Activated T-cell treated with anti-CD3 and anti-CD28 coated beads, Interleukin-2, amount 50 U/mL, for 24 hours (primary cell): Measurements from ENCODE around the gene SULF2.

Source experiments
- DNase-seq: peaks from one replicate; pipeline ENCODE4 v3.0.0-alpha.2; 2020
- H3K27ac Mint-ChIP-seq: 2 replicates; pipeline ENCODE4 v1.8.0; 2020; ENCODE audit warnings: mild to moderate bottlenecking, mixed read lengths
- H3K27me3 Mint-ChIP-seq: 2 replicates; pipeline ENCODE4 v1.8.0; 2020; ENCODE audit warnings: mixed read lengths
- H3K36me3 Mint-ChIP-seq: 2 replicates; pipeline ENCODE4 v1.8.0; 2020; ENCODE audit warnings: low read depth, mixed read lengths
- H3K4me1 Mint-ChIP-seq: 2 replicates; pipeline ENCODE4 v1.8.0; 2020; ENCODE audit warnings: low read depth, mixed read lengths
- H3K4me3 Mint-ChIP-seq: 2 replicates; pipeline ENCODE4 v1.8.0; 2020; ENCODE audit warnings: mild to moderate bottlenecking, moderate library complexity, mixed read lengths
- H3K9me3 Mint-ChIP-seq: 2 replicates; pipeline ENCODE4 v1.8.0; 2020; ENCODE audit warnings: mixed read lengths

The SULF2 gene

GRCh38 chr20:47659904-47660601 lies 125.2 kb downstream of the SULF2 start:
- Mint-ChIP-seq H3K9me3 (no peaks in the 10 kb centered on the region), H3K27me3 (no peaks in the 10 kb centered on the region), H3K27ac (peak overlapping the region; percentile 11), H3K4me3 (no peak overlapping the region), H3K4me1 (peaks cover 8% of the 10 kb centered on the region), H3K36me3 (peaks cover 89% of the 10 kb centered on the region)
- no peak for DNase-seq

GRCh38 chr20:47656318-47656717 lies 129.0 kb downstream of the SULF2 start:
- Mint-ChIP-seq H3K27me3 (no peaks in the 10 kb centered on the region), H3K36me3 (peaks cover 96% of the 10 kb centered on the region), H3K27ac (peak overlapping the region; percentile 41), H3K9me3 (no peaks in the 10 kb centered on the region), H3K4me3 (no peak overlapping the region), H3K4me1 (peaks cover 2% of the 10 kb centered on the region)
- DNase-seq: no peak

GRCh38 chr20:47655635-47656034 lies 129.6 kb downstream of the SULF2 start:
- H3K27ac Mint-ChIP-seq: peak overlapping the region; percentile 52
- peaks cover 96% of the 10 kb centered on the region for H3K36me3 Mint-ChIP-seq
- H3K9me3 Mint-ChIP-seq: no peaks in the 10 kb centered on the region
- peaks cover 2% of the 10 kb centered on the region for H3K4me1 Mint-ChIP-seq
- H3K4me3 Mint-ChIP-seq: no peak overlapping the region
- no peaks in the 10 kb centered on the region for H3K27me3 Mint-ChIP-seq
- DNase-seq: no peak

- peak overlapping the region; percentile 52 for H3K27ac Mint-ChIP-seq
- H3K4me1 Mint-ChIP-seq: peaks cover 2% of the 10 kb centered on the region
- no peak for DNase-seq
- no peaks in the 10 kb centered on the region for H3K9me3 Mint-ChIP-seq
- no peaks in the 10 kb centered on the region for H3K27me3 Mint-ChIP-seq
- H3K4me3 Mint-ChIP-seq: no peak overlapping the region
- H3K36me3 Mint-ChIP-seq: peaks cover 96% of the 10 kb centered on the region
Measured at GRCh38 chr20:47654370-47654769, 130.9 kb downstream of the SULF2 start.

- Mint-ChIP-seq H3K36me3 (peaks cover 96% of the 10 kb centered on the region), H3K4me1 (peaks cover 2% of the 10 kb centered on the region), H3K27me3 (no peaks in the 10 kb centered on the region), H3K4me3 (no peak overlapping the region), H3K9me3 (no peaks in the 10 kb centered on the region), H3K27ac (peak overlapping the region; percentile 77)
- DNase-seq: no peak
Measured at GRCh38 chr20:47653869-47654268, 131.4 kb downstream of the SULF2 start.

GRCh38 chr20:47652794-47653193 lies 132.5 kb downstream of the SULF2 start:
- Mint-ChIP-seq H3K9me3 (no peaks in the 10 kb centered on the region), H3K4me1 (no peaks in the 10 kb centered on the region), H3K27ac (peak overlapping the region; percentile 68), H3K4me3 (no peak overlapping the region), H3K27me3 (no peaks in the 10 kb centered on the region), H3K36me3 (peaks cover 96% of the 10 kb centered on the region)
- no peak for DNase-seq

GRCh38 chr20:47652301-47652700 lies 133.0 kb downstream of the SULF2 start:
- no peaks in the 10 kb centered on the region for H3K27me3 Mint-ChIP-seq
- peaks cover 96% of the 10 kb centered on the region for H3K36me3 Mint-ChIP-seq
- no peak overlapping the region for H3K4me3 Mint-ChIP-seq
- H3K4me1 Mint-ChIP-seq: no peaks in the 10 kb centered on the region
- peak overlapping the region; percentile 68 for H3K27ac Mint-ChIP-seq
- no peaks in the 10 kb centered on the region for H3K9me3 Mint-ChIP-seq
- DNase-seq: no peak

GRCh38 chr20:47648943-47649342 lies 136.3 kb downstream of the SULF2 start:
- no peak for DNase-seq
- Mint-ChIP-seq H3K4me1 (peaks cover 2% of the 10 kb centered on the region), H3K36me3 (peaks cover 94% of the 10 kb centered on the region), H3K9me3 (no peaks in the 10 kb centered on the region), H3K27ac (peak overlapping the region; percentile 67), H3K27me3 (no peaks in the 10 kb centered on the region), H3K4me3 (no peak overlapping the region)

- DNase-seq: no peak
- H3K4me3 Mint-ChIP-seq: no peak overlapping the region
- peak overlapping the region; percentile 40 for H3K27ac Mint-ChIP-seq
- peaks cover 94% of the 10 kb centered on the region for H3K36me3 Mint-ChIP-seq
- no peaks in the 10 kb centered on the region for H3K27me3 Mint-ChIP-seq
- H3K4me1 Mint-ChIP-seq: peaks cover 2% of the 10 kb centered on the region
- H3K9me3 Mint-ChIP-seq: no peaks in the 10 kb centered on the region
Measured at GRCh38 chr20:47647994-47648393, 137.3 kb downstream of the SULF2 start.

- Mint-ChIP-seq H3K9me3 (no peaks in the 10 kb centered on the region), H3K36me3 (peaks cover 92% of the 10 kb centered on the region), H3K27ac (peak overlapping the region; percentile 75), H3K4me3 (no peak overlapping the region), H3K27me3 (no peaks in the 10 kb centered on the region), H3K4me1 (peaks cover 2% of the 10 kb centered on the region)
- no peak for DNase-seq
Measured at GRCh38 chr20:47645632-47646031, 139.6 kb downstream of the SULF2 start.

- Mint-ChIP-seq H3K4me3 (no peak overlapping the region), H3K9me3 (no peaks in the 10 kb centered on the region), H3K36me3 (peaks cover 94% of the 10 kb centered on the region), H3K4me1 (peaks cover 2% of the 10 kb centered on the region), H3K27me3 (no peaks in the 10 kb centered on the region), H3K27ac (peak overlapping the region; percentile 42)
- DNase-seq: no peak
Measured at GRCh38 chr20:47642624-47643023, 142.7 kb downstream of the SULF2 start.

- peaks cover 2% of the 10 kb centered on the region for H3K4me1 Mint-ChIP-seq
- no peak for DNase-seq
- H3K9me3 Mint-ChIP-seq: no peaks in the 10 kb centered on the region
- H3K27me3 Mint-ChIP-seq: no peaks in the 10 kb centered on the region
- peak overlapping the region; percentile 6 for H3K27ac Mint-ChIP-seq
- H3K36me3 Mint-ChIP-seq: peaks cover 94% of the 10 kb centered on the region
- H3K4me3 Mint-ChIP-seq: no peak overlapping the region
Measured at GRCh38 chr20:47642118-47642517, 143.2 kb downstream of the SULF2 start.

- no peak for DNase-seq
- H3K4me3 Mint-ChIP-seq: no peak overlapping the region
- H3K27me3 Mint-ChIP-seq: no peaks in the 10 kb centered on the region
- peaks cover 99% of the 10 kb centered on the region for H3K36me3 Mint-ChIP-seq
- H3K4me1 Mint-ChIP-seq: no peaks in the 10 kb centered on the region
- H3K9me3 Mint-ChIP-seq: no peaks in the 10 kb centered on the region
- no peak overlapping the region for H3K27ac Mint-ChIP-seq
Measured at GRCh38 chr20:47638851-47639250, 146.4 kb downstream of the SULF2 start.

GRCh38 chr20:47635256-47635655 lies 150.0 kb downstream of the SULF2 start:
- peak overlapping the region; percentile 35 for H3K27ac Mint-ChIP-seq
- no peaks in the 10 kb centered on the region for H3K4me1 Mint-ChIP-seq
- no peaks in the 10 kb centered on the region for H3K27me3 Mint-ChIP-seq
- H3K9me3 Mint-ChIP-seq: no peaks in the 10 kb centered on the region
- no peak for DNase-seq
- H3K4me3 Mint-ChIP-seq: no peak overlapping the region
- peaks cover 99% of the 10 kb centered on the region for H3K36me3 Mint-ChIP-seq

- Mint-ChIP-seq H3K27me3 (no peaks in the 10 kb centered on the region), H3K36me3 (peaks cover 95% of the 10 kb centered on the region), H3K27ac (peak overlapping the region; percentile 42), H3K4me1 (peaks cover 5% of the 10 kb centered on the region), H3K4me3 (no peak overlapping the region), H3K9me3 (no peaks in the 10 kb centered on the region)
- DNase-seq: no peak
Measured at GRCh38 chr20:47631078-47631477, 154.2 kb downstream of the SULF2 start.

- Mint-ChIP-seq H3K9me3 (no peaks in the 10 kb centered on the region), H3K36me3 (peaks cover 95% of the 10 kb centered on the region), H3K27ac (peak overlapping the region; percentile 44), H3K4me1 (peaks cover 7% of the 10 kb centered on the region), H3K4me3 (no peak overlapping the region), H3K27me3 (no peaks in the 10 kb centered on the region)
- no peak for DNase-seq
Measured at GRCh38 chr20:47629907-47630306, 155.4 kb downstream of the SULF2 start.
